HG02588 (cell line): Measurements from ENCODE around the gene ARHGAP31.
A peak's percentile ranks its signal among the peaks of the same experiment; 100 is the strongest.

Experiments used
- ATAC-seq: cut with Tn5 transposase; IDR thresholded peaks from one replicate; pipeline ENCODE4 v1.9.1; 2021; ENCODE audit warnings: mild to moderate bottlenecking, moderate library complexity; ENCODE audit not compliant: unreplicated experiment

The ARHGAP31 gene

GRCh38 chr3:119420196-119420595, 126.0 kb downstream of the ARHGAP31 start:
- no peak for ATAC-seq

- no peak for ATAC-seq
These were observed 133.5 kb downstream of the ARHGAP31 start for GRCh38 chr3:119427669-119428068.

GRCh38 chr3:119428538-119428937, 134.4 kb downstream of the ARHGAP31 start:
- ATAC-seq = no peak

- ATAC-seq = no peak
These were observed 139.6 kb downstream of the ARHGAP31 start for GRCh38 chr3:119433613-119434325.

- no peak for ATAC-seq
These were observed 140.5 kb downstream of the ARHGAP31 start for GRCh38 chr3:119434703-119435102.

GRCh38 chr3:119436977-119437376, 142.8 kb downstream of the ARHGAP31 start:
- no peak for ATAC-seq

GRCh38 chr3:119437691-119438258, 143.6 kb downstream of the ARHGAP31 start:
- ATAC-seq = no peak

- no peak for ATAC-seq
These were observed 149.0 kb downstream of the ARHGAP31 start for GRCh38 chr3:119443179-119443578.

- ATAC-seq = no peak
These were observed 150.4 kb downstream of the ARHGAP31 start for GRCh38 chr3:119444590-119444989.

GRCh38 chr3:119453822-119454221, 159.6 kb downstream of the ARHGAP31 start:
- ATAC-seq = no peak

- no peak for ATAC-seq
These were observed 162.3 kb downstream of the ARHGAP31 start for GRCh38 chr3:119456469-119456868.

- ATAC-seq = no peak
These were observed 163.1 kb downstream of the ARHGAP31 start for GRCh38 chr3:119457246-119457645.

- ATAC-seq = peak; percentile 91
These were observed 169.3 kb downstream of the ARHGAP31 start, which contains the start of gene TMEM39A for GRCh38 chr3:119463171-119464169. Gene TMEM39A, minus strand, starts transcription at chr3:119463615. Its CDS starts 1,541 bp downstream, at chr3:119462074.

GRCh38 chr3:119468041-119468440, 173.9 kb downstream of the ARHGAP31 start:
- no peak for ATAC-seq

- ATAC-seq = no peak
These were observed 175.4 kb downstream of the ARHGAP31 start for GRCh38 chr3:119469418-119470189.
